ENCODE measurements around the gene PIP5K1B.

PIP5K1B gene

GRCh38 chr9:68726489-68726888 lies 21.4 kb downstream of the PIP5K1B start:
- H3K4me3 ChIP-seq (ENCODE audit: low read depth, low read length), result no peak overlapping the region
- H3K9ac ChIP-seq (ENCODE audit: low read depth, low read length), result no peak overlapping the region
- no peaks in the 10 kb centered on the region for H3K9me3 ChIP-seq (ENCODE audit: control insufficient read depth, insufficient read depth, low read length)
- H3K4me1 ChIP-seq (ENCODE audit: control insufficient read depth, insufficient read depth, low read length), result peaks cover 5% of the 10 kb centered on the region
- no peaks in the 10 kb centered on the region for H3K36me3 ChIP-seq (ENCODE audit: control insufficient read depth, insufficient read depth, low read length)
- no peaks in the 10 kb centered on the region for H3K27me3 ChIP-seq (ENCODE audit: control insufficient read depth, insufficient read depth, low read length)

- no peaks in the 10 kb centered on the region for H3K27me3 ChIP-seq (ENCODE audit: control insufficient read depth, insufficient read depth, low read length)
- H3K4me1 ChIP-seq (ENCODE audit: control insufficient read depth, insufficient read depth, low read length), result peaks cover 6% of the 10 kb centered on the region
- no peak overlapping the region for H3K9ac ChIP-seq (ENCODE audit: low read depth, low read length)
- no peaks in the 10 kb centered on the region for H3K9me3 ChIP-seq (ENCODE audit: control insufficient read depth, insufficient read depth, low read length)
- no peak overlapping the region for H3K4me3 ChIP-seq (ENCODE audit: low read depth, low read length)
- H3K36me3 ChIP-seq (ENCODE audit: control insufficient read depth, insufficient read depth, low read length), result no peaks in the 10 kb centered on the region
Measured at GRCh38 chr9:68727636-68728035, 22.6 kb downstream of the PIP5K1B start.

- Histone ChIP-seq H3K4me1 (ENCODE audit: control insufficient read depth, insufficient read depth, low read length) (peaks cover 6% of the 10 kb centered on the region), H3K36me3 (ENCODE audit: control insufficient read depth, insufficient read depth, low read length) (no peaks in the 10 kb centered on the region), H3K27me3 (ENCODE audit: control insufficient read depth, insufficient read depth, low read length) (no peaks in the 10 kb centered on the region), H3K9ac (ENCODE audit: low read depth, low read length) (no peak overlapping the region), H3K4me3 (ENCODE audit: low read depth, low read length) (no peak overlapping the region), H3K9me3 (ENCODE audit: control insufficient read depth, insufficient read depth, low read length) (no peaks in the 10 kb centered on the region)
Measured at GRCh38 chr9:68728731-68729130, 23.7 kb downstream of the PIP5K1B start.

GRCh38 chr9:68730570-68731235 lies 25.7 kb downstream of the PIP5K1B start:
- no peak overlapping the region for H3K9ac ChIP-seq (ENCODE audit: low read depth, low read length)
- H3K4me3 ChIP-seq (ENCODE audit: low read depth, low read length), result no peak overlapping the region
- H3K9me3 ChIP-seq (ENCODE audit: control insufficient read depth, insufficient read depth, low read length), result no peaks in the 10 kb centered on the region
- no peaks in the 10 kb centered on the region for H3K36me3 ChIP-seq (ENCODE audit: control insufficient read depth, insufficient read depth, low read length)
- peaks cover 6% of the 10 kb centered on the region for H3K4me1 ChIP-seq (ENCODE audit: control insufficient read depth, insufficient read depth, low read length)
- no peaks in the 10 kb centered on the region for H3K27me3 ChIP-seq (ENCODE audit: control insufficient read depth, insufficient read depth, low read length)

GRCh38 chr9:68731857-68732256 lies 26.8 kb downstream of the PIP5K1B start:
- Histone ChIP-seq H3K9me3 (ENCODE audit: control insufficient read depth, insufficient read depth, low read length) (no peaks in the 10 kb centered on the region), H3K36me3 (ENCODE audit: control insufficient read depth, insufficient read depth, low read length) (no peaks in the 10 kb centered on the region), H3K4me3 (ENCODE audit: low read depth, low read length) (no peak overlapping the region), H3K27me3 (ENCODE audit: control insufficient read depth, insufficient read depth, low read length) (no peaks in the 10 kb centered on the region), H3K9ac (ENCODE audit: low read depth, low read length) (no peak overlapping the region), H3K4me1 (ENCODE audit: control insufficient read depth, insufficient read depth, low read length) (peaks cover 6% of the 10 kb centered on the region)

GRCh38 chr9:68732405-68733020 lies 27.5 kb downstream of the PIP5K1B start:
- Histone ChIP-seq H3K36me3 (ENCODE audit: control insufficient read depth, insufficient read depth, low read length) (no peaks in the 10 kb centered on the region), H3K4me3 (ENCODE audit: low read depth, low read length) (no peak overlapping the region), H3K9me3 (ENCODE audit: control insufficient read depth, insufficient read depth, low read length) (no peaks in the 10 kb centered on the region), H3K27me3 (ENCODE audit: control insufficient read depth, insufficient read depth, low read length) (no peaks in the 10 kb centered on the region), H3K9ac (ENCODE audit: low read depth, low read length) (no peak overlapping the region), H3K4me1 (ENCODE audit: control insufficient read depth, insufficient read depth, low read length) (peaks cover 6% of the 10 kb centered on the region)

- no peaks in the 10 kb centered on the region for H3K9me3 ChIP-seq (ENCODE audit: control insufficient read depth, insufficient read depth, low read length)
- peaks cover 6% of the 10 kb centered on the region for H3K4me1 ChIP-seq (ENCODE audit: control insufficient read depth, insufficient read depth, low read length)
- no peaks in the 10 kb centered on the region for H3K27me3 ChIP-seq (ENCODE audit: control insufficient read depth, insufficient read depth, low read length)
- no peaks in the 10 kb centered on the region for H3K36me3 ChIP-seq (ENCODE audit: control insufficient read depth, insufficient read depth, low read length)
- H3K9ac ChIP-seq (ENCODE audit: low read depth, low read length), result no peak overlapping the region
- H3K4me3 ChIP-seq (ENCODE audit: low read depth, low read length), result no peak overlapping the region
Measured at GRCh38 chr9:68733021-68733405, 28.0 kb downstream of the PIP5K1B start.

GRCh38 chr9:68738358-68738757 lies 33.3 kb downstream of the PIP5K1B start:
- Histone ChIP-seq H3K4me3 (ENCODE audit: low read depth, low read length) (no peak overlapping the region), H3K27me3 (ENCODE audit: control insufficient read depth, insufficient read depth, low read length) (no peaks in the 10 kb centered on the region), H3K9me3 (ENCODE audit: control insufficient read depth, insufficient read depth, low read length) (no peaks in the 10 kb centered on the region), H3K4me1 (ENCODE audit: control insufficient read depth, insufficient read depth, low read length) (no peaks in the 10 kb centered on the region), H3K36me3 (ENCODE audit: control insufficient read depth, insufficient read depth, low read length) (no peaks in the 10 kb centered on the region), H3K9ac (ENCODE audit: low read depth, low read length) (no peak overlapping the region)

GRCh38 chr9:68739621-68740174 lies 34.7 kb downstream of the PIP5K1B start:
- H3K9me3 ChIP-seq (ENCODE audit: control insufficient read depth, insufficient read depth, low read length), result no peaks in the 10 kb centered on the region
- no peak overlapping the region for H3K9ac ChIP-seq (ENCODE audit: low read depth, low read length)
- no peak overlapping the region for H3K4me3 ChIP-seq (ENCODE audit: low read depth, low read length)
- H3K4me1 ChIP-seq (ENCODE audit: control insufficient read depth, insufficient read depth, low read length), result no peaks in the 10 kb centered on the region
- no peaks in the 10 kb centered on the region for H3K36me3 ChIP-seq (ENCODE audit: control insufficient read depth, insufficient read depth, low read length)
- H3K27me3 ChIP-seq (ENCODE audit: control insufficient read depth, insufficient read depth, low read length), result no peaks in the 10 kb centered on the region

GRCh38 chr9:68740561-68740960 lies 35.5 kb downstream of the PIP5K1B start:
- no peaks in the 10 kb centered on the region for H3K4me1 ChIP-seq (ENCODE audit: control insufficient read depth, insufficient read depth, low read length)

GRCh38 chr9:68741234-68741633 lies 36.2 kb downstream of the PIP5K1B start:
- H3K36me3 ChIP-seq (ENCODE audit: control insufficient read depth, insufficient read depth, low read length), result no peaks in the 10 kb centered on the region
- H3K4me3 ChIP-seq (ENCODE audit: low read depth, low read length), result no peak overlapping the region
- H3K9ac ChIP-seq (ENCODE audit: low read depth, low read length), result no peak overlapping the region
- no peaks in the 10 kb centered on the region for H3K9me3 ChIP-seq (ENCODE audit: control insufficient read depth, insufficient read depth, low read length)
- no peaks in the 10 kb centered on the region for H3K4me1 ChIP-seq (ENCODE audit: control insufficient read depth, insufficient read depth, low read length)
- H3K27me3 ChIP-seq (ENCODE audit: control insufficient read depth, insufficient read depth, low read length), result no peaks in the 10 kb centered on the region

More at GRCh38 chr9:68740561-68740960, 35.5 kb downstream of the PIP5K1B start:
- no peaks in the 10 kb centered on the region for H3K9me3 ChIP-seq (ENCODE audit: control insufficient read depth, insufficient read depth, low read length)
- no peak overlapping the region for H3K9ac ChIP-seq (ENCODE audit: low read depth, low read length)
- no peaks in the 10 kb centered on the region for H3K36me3 ChIP-seq (ENCODE audit: control insufficient read depth, insufficient read depth, low read length)
- no peaks in the 10 kb centered on the region for H3K27me3 ChIP-seq (ENCODE audit: control insufficient read depth, insufficient read depth, low read length)
- no peak overlapping the region for H3K4me3 ChIP-seq (ENCODE audit: low read depth, low read length)

- Histone ChIP-seq H3K4me1 (ENCODE audit: control insufficient read depth, insufficient read depth, low read length) (no peaks in the 10 kb centered on the region), H3K36me3 (ENCODE audit: control insufficient read depth, insufficient read depth, low read length) (no peaks in the 10 kb centered on the region), H3K4me3 (ENCODE audit: low read depth, low read length) (no peak overlapping the region), H3K27me3 (ENCODE audit: control insufficient read depth, insufficient read depth, low read length) (no peaks in the 10 kb centered on the region), H3K9me3 (ENCODE audit: control insufficient read depth, insufficient read depth, low read length) (no peaks in the 10 kb centered on the region), H3K9ac (ENCODE audit: low read depth, low read length) (no peak overlapping the region)
Measured at GRCh38 chr9:68741704-68742332, 36.8 kb downstream of the PIP5K1B start.

All from iPS-15b (cell line).